HG03060 (cell line): ENCODE data around the gene OGFR.

ENCODE experiments used
- ATAC-seq: cut with Tn5 transposase; IDR thresholded peaks from one replicate; pipeline ENCODE4 v1.9.1; 2021; ENCODE audit warnings: low read depth, moderate number of reproducible peaks; ENCODE audit not compliant: unreplicated experiment

Gene OGFR

GRCh38 chr20:62824476-62825332, 20.1 kb downstream of the OGFR start:
- no peak for ATAC-seq

GRCh38 chr20:62825333-62825985, 20.8 kb downstream of the OGFR start:
- no peak for ATAC-seq

- ATAC-seq, result no peak
Observed at GRCh38 chr20:62825986-62826645, 21.5 kb downstream of the OGFR start.

- no peak for ATAC-seq
Observed at GRCh38 chr20:62826646-62827310, 22.1 kb downstream of the OGFR start.

- ATAC-seq, result no peak
Observed at GRCh38 chr20:62827311-62828038, 22.8 kb downstream of the OGFR start.

GRCh38 chr20:62828051-62828450, 23.4 kb downstream of the OGFR start:
- ATAC-seq, result no peak

GRCh38 chr20:62828511-62829230, 24.0 kb downstream of the OGFR start:
- no peak for ATAC-seq

- ATAC-seq, result no peak
Observed at GRCh38 chr20:62829231-62830230, 24.9 kb downstream of the OGFR start.

- ATAC-seq, result no peak
Observed at GRCh38 chr20:62830251-62830650, 25.6 kb downstream of the OGFR start.

GRCh38 chr20:62830821-62831220, 26.2 kb downstream of the OGFR start:
- ATAC-seq, result no peak

GRCh38 chr20:62831361-62831788, 26.7 kb downstream of the OGFR start:
- no peak for ATAC-seq

- ATAC-seq, result no peak
Observed at GRCh38 chr20:62831854-62832211, 27.2 kb downstream of the OGFR start.

GRCh38 chr20:62832212-62832922, 27.7 kb downstream of the OGFR start:
- ATAC-seq, result no peak

- ATAC-seq, result no peak
Observed at GRCh38 chr20:62832951-62833391, 28.3 kb downstream of the OGFR start.

- no peak for ATAC-seq
Observed at GRCh38 chr20:62834967-62835730, 30.5 kb downstream of the OGFR start.

GRCh38 chr20:62835931-62836861, 31.6 kb downstream of the OGFR start:
- no peak for ATAC-seq
